Putamen (tissue), 1 donor: ENCODE measurements around the gene CNNM3.

Source experiments
- DNase-seq: peaks from one replicate; pipeline ENCODE4 v3.0.0-alpha.2; 2016; ENCODE audit warnings: low spot score

Gene CNNM3

GRCh38 chr2:96819128-96819875, 3.2 kb downstream of the CNNM3 start:
- DNase-seq, result no peak

DNA sequence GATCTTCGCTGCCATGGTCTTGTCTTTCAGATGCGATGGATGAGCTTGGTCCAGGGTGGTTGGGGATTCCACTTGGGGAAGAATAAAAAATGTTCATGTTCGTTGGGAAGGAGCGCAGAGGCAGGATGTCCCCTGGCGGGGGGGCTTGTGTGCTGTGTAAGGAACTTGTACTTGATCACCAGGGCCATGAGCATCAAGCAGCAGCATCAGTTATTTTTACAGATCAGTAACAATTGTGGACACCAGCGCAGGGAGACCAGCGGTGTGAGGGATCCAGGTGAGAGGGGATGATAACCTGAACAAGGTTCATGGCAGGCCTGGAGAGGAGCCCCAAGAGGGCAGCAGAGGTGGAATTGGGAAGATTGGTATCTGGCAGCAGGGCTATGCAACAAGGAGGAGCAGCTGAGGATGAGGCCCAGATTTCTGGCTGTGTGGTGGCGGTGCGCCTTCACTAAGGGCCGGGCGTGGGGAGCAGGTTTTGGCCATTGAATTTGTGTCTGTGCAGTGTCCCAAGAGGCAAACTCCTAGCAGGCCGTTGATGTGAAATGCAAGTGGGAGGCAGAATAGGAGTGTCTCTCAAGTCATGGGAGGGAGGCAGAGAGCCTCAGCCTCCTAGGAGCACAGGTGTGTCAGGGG, 3.9 kb downstream of the CNNM3 start:
- DNase-seq, result no peak

DNA sequence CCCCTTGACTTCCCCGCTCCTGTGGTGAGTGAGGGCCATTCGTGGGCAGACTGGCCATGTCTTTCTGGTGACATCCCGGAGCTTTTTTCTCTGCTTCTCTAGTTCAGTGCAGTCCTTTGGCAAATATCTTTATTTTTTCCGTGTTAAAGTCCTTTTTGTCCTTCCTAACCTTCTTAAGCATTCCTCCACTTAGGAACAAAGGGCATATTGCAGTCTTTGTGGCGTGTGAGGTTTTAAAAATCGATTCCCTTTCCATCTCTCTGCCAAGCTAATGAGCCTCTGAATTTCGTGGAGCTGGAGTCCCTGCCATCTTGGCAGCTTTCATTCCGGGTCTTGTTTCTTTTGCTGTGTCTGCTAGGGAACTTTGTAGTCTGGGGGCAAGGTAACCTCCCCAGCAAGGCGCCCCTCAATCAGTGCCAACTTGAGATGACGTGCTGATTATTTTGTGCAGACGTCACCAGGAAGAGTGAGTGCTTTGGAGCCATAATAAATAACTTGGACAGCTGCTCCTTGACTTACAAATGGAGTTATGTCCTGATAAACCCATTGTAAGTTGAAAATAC, 5.1 kb downstream of the CNNM3 start:
- no peak for DNase-seq

DNA sequence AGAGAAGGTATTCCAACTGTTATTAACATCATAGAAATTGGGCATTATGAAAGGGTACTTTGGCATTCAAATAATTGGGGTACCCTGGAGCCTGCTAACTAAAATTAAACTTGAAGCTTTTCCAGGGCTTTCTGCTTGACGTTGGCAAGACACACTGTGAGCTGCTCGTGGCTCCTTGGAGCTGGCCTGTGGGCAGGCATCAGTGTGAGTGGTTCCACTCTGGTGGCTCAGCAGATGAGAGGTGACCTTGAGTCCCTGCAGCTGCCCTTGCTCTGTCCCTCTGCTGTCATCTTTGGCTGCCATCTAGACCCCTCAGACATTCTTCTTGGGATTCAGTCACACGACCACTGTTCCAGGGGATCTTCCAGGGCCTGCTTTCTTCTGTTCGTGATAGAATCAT, 6.7 kb downstream of the CNNM3 start:
- DNase-seq, result no peak

- DNase-seq, result no peak
Observed at GRCh38 chr2:96823198-96823597, 7.1 kb downstream of the CNNM3 start.

- no peak for DNase-seq
Observed at GRCh38 chr2:96824079-96824870, 8.2 kb downstream of the CNNM3 start.

DNA sequence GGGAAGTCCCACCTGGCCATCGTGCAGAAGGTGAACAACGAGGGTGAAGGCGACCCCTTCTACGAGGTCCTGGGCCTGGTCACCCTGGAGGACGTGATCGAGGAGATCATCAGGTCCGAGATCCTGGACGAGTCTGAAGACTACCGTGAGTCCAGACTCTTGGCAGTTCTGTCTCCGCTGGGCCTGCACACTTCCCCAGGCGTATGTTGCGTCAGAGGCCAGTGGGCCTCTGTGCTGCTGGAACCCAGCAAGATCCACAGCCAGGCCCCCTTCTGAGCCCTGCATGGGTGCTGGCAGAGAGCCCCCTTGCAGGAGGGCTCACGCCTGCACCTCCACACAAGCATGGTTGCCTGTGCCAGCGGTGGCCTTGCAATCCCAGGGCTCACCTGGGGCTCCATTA, 9.0 kb downstream of the CNNM3 start:
- no peak for DNase-seq

DNA sequence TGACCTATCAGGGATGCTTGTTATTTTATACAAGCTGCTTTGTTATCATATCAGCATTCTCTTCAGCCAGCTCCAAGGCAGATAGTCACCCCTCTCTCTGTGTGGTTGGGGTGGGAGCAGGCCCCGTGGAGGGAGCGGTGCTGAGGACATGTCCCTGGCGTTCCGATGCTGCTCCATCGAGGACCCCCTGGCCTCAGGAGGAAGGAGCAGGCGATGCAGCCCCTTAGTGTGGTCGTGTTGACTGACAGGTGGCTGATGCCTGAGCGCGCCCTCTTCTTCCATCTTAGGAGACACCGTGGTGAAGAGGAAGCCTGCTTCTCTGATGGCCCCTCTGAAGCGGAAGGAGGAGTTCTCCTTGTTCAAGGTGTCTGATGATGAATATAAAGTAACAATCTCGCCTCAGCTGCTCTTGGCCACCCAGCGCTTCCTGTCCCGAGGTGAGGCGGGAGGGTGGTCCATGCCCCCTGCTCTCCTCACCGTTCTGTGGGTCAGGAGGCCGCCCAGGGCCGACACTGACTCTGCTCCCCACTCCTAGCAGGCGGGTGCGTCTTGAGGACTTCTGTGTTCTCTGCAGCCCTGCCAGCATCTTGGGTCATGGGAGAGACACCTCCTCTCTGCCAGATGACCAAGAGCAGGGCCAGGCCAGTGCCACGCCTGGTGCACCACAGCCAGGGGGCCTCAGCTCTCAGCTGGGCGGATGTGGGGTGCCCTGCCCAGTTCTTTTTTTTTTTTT, 10.6 kb downstream of the CNNM3 start:
- DNase-seq, result no peak

DNA sequence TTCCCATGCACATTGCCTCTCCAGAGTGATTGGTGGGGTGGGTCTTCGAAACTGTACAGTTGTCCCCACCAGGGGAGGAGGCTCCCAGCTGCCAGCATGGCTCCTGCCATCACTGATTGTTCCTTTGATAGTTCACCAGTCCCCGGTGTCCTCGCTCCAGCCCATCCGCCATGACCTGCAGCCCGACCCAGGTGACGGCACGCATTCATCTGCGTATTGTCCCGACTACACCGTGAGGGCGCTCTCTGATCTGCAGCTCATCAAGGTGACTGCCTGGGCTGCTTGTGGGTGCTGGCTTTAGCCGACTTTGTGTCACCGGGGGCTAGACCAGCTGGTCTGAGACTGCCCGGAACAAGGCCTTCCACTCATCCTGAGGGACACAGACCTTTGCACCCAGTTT, 12.4 kb downstream of the CNNM3 start:
- no peak for DNase-seq

DNA sequence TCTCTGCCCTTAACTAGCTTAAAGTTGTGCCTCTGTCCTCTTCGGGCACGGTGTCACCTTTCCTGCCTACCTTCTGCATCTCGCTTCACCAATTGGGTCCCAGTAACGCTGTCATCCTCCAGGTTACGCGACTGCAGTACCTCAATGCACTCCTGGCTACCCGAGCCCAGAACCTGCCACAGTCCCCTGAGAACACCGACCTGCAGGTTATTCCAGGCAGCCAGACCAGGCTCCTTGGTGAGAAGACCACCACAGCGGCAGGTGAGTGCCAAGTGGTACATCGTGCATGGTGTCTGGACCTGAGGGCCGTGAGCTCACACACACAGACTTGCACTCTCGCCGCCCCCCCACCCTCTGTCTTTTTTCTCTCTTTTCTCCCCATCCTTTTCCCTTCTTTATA, 12.8 kb downstream of the CNNM3 start:
- DNase-seq, result no peak

DNA sequence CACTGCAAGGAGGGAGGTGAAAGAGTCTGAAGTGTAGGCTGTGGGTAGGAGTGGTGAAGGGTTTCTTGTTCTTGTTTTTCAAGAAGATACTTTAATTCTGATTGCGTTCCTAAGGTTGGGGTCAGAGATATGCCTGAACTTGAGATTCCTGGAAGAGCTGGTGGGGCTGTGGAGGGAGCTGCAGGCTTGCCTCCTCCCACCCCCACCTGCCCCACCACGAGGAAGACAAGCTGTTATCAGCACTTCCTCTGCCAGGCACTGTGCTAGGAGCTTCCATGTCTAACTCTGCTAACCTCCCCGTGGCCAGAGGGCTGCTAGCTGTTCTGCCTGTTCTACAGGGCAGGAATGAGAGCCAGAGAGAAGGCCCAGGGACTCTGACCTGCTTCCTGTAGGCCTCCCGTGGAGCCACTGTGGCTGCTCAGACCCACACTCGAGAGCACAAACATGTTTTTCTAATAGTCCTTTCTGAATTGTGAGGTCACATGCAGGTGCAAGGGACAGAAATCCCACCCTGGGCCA, 14.0 kb downstream of the CNNM3 start:
- no peak for DNase-seq

DNA sequence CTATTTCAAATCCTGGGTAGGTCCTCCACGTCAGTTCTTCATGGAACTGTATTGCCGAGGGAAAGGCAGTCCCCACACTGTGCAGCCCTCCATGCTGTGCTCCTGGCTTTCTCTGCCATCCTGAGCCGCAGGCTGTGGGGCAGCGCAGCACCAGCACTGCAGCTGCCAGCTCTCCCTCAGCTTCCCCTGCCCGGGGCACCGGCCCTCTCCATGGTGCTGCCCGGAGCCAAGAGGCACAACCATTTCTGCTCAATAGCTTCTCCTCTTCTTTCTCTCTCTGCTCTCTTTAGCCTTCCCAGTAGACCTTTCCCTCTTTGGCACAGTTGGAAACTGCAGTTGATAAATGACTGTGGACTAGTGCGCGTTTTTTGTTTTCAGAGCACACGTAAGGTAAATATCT, 15.6 kb downstream of the CNNM3 start:
- no peak for DNase-seq

DNA sequence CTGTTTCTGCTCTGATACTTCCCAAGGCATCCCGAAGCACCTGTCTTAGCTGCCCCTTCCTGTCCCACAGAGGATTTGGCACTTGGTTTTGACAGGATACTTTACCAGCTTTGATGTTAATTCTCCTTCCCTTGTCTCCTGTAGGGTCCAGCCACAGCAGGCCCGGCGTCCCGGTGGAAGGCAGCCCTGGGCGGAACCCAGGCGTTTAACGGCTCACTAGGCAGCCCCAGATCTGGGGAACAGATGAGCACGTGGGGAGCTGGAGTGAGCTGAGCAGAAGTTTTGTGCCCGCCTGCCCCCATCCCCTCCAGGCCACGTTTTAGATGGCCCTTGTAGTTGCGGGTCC, 16.3 kb downstream of the CNNM3 start:
- no peak for DNase-seq

- no peak for DNase-seq
Observed at GRCh38 chr2:96832754-96833507, 16.9 kb downstream of the CNNM3 start.

- DNase-seq, result no peak
Observed at GRCh38 chr2:96835830-96836229, 19.8 kb downstream of the CNNM3 start.

DNA sequence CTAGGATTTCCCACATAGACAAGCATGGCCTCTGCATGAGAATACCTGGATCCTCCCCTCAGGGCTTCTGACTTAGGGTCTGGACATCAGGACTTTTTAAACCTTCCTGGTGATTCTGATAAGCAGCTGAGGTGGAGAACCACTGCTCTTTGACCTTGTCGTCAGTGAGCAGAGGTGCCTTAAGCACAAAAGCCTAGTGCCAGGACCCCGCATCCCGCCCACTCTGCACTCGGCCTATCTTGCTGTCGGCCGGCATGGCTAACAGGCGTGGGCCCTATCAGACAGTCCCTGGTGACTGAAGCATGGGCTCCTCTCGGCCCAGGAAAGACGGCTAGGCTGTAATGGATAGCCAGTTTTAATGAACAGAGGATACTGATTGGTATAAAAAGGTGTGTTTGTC, 21.5 kb downstream of the CNNM3 start:
- no peak for DNase-seq

- DNase-seq, result no peak
Observed at GRCh38 chr2:96838345-96839292, 22.6 kb downstream of the CNNM3 start.

- no peak for DNase-seq
Observed at GRCh38 chr2:96839293-96839874, 23.3 kb downstream of the CNNM3 start.
